Middle frontal gyrus (tissue), 1 donor: Measurements from ENCODE around the gene SMARCC1.

Experiments used
- DNase-seq: peaks from one replicate; pipeline ENCODE4 v3.0.0-alpha.2; 2015; ENCODE audit warnings: low spot score; ENCODE audit errors: extremely low spot score

The SMARCC1 gene

DNA sequence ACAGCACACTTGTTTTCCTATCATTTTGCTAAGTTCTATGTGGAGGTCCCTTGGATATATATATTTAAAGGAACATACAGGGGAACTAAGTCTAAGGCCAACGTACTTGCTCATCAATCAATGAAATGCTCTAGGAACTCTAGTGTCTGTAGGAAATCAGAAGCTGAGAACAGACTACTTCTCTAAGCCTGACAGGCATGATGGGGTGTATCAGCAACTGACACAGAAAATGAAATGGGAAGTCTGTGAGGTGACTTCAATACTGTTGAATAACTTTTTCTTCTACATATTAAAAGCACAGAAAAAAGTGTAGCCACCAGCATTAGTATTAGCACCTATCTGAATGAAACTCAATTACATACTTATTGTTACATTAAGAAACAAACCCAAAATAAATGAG is 146.2 kb downstream of the SMARCC1 start:
- no peak for DNase-seq

DNA sequence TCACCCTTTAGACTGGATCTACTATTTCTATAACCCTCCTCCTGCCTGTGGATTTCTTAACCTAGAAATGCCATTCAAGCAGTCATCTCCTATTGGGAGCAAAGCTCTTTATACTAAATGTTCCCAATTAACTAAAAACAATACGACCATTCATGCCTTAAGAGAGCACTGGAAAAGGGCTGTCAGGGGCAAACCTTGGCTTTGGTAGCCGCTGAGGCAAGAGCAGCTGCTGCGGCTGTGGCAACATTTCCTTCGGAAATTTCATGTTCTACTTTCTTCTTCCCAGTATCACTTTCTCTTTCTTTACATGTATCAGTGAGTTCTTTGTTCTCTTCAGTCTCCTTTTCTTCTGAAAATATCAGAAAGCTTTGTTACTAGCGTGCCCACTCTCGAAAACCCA is 146.7 kb downstream of the SMARCC1 start:
- DNase-seq = peak; percentile 31

DNA sequence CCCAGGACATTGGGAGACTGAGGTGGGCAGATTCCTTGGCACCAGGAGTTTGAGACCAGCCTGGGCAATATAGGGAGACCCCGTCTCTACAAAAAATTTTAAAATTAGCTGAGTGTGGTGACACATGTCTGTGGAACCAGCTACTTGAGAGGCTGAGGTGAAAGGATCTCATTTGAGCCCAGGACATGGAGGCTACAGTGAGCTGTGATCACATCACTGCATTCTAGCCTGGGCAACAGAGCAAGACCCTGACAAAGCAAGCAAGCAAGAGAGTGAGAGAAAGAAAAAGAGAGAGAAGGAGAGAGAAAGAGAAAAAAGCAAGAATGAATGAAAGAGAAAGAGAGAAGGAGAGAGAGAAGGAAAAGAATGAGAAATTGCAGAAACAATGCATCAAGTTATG is 150.9 kb downstream of the SMARCC1 start:
- DNase-seq = no peak

DNA sequence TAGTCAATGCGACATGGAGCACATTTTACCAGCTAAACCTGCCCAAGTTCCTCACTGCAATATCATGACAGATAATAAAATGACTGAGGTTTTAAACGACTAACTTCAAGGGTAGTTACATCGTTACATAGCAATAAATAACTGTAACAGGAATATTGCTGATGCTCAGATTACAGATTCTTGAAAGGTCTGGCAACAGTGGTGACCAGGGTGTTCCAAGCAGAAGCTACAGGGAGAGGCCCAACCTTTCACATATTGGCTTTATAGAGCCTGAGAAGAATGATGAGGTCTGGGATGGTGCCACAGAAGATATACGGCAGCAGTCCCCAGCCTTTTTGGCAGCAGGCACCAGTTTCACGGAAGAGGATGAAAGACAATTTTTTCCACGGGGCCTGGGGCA is 151.9 kb downstream of the SMARCC1 start:
- no peak for DNase-seq

DNA sequence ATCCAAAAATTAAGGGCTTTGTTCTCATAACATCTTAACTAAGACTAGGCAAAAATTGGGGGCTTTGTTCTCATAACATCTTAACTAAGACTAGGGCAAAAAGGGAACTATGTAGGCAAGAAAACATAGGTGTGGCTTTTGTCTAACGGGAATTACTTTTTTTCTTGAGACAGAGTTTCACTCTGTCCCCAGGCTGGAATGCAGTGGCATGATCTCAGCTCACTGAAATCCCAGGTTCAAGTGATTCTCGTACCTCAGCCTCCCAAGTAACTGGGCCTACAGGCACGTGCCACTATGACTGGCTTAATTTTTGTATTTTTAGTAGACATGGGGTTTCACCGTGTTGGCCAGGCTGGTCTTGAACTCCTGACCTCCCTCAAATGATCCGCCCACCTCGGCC is 153.3 kb downstream of the SMARCC1 start:
- DNase-seq = no peak

DNA sequence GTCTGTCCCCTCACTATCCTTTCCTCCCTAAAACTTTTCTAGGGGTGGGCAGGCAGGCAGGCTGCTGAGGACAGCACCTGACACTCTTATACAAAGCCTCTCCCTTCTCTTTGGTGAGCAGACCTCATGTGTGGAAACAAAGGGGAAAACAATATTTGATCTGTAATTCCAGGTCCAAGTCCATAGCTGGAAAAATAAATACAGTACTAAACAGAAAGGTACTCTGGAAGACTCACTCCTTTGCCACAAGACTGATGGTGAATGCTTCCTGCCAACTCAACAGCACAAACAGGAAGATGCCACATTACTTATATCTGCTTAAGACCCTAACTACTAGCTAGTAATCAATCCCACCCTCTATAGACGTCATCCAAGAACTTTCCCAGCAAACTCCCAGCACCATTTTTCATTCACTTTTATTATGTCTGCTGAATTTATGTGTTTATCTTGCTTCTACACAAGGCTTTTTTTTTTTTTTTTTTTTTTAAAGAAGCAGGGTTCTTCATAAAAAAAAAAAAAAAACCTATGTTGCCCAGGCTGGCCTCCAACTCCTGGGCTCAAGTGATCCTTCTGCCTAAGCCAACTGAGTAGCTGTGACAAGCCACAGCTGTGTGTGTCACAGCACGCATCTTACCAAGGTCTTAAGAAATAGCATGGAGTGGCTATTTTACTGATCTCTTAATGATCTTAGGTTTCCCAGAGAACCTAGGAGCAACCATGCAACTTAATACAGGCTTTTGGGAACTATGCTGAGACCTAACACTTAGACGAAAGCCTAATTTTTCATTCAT is 158.8 kb downstream of the SMARCC1 start:
- no peak for DNase-seq

DNA sequence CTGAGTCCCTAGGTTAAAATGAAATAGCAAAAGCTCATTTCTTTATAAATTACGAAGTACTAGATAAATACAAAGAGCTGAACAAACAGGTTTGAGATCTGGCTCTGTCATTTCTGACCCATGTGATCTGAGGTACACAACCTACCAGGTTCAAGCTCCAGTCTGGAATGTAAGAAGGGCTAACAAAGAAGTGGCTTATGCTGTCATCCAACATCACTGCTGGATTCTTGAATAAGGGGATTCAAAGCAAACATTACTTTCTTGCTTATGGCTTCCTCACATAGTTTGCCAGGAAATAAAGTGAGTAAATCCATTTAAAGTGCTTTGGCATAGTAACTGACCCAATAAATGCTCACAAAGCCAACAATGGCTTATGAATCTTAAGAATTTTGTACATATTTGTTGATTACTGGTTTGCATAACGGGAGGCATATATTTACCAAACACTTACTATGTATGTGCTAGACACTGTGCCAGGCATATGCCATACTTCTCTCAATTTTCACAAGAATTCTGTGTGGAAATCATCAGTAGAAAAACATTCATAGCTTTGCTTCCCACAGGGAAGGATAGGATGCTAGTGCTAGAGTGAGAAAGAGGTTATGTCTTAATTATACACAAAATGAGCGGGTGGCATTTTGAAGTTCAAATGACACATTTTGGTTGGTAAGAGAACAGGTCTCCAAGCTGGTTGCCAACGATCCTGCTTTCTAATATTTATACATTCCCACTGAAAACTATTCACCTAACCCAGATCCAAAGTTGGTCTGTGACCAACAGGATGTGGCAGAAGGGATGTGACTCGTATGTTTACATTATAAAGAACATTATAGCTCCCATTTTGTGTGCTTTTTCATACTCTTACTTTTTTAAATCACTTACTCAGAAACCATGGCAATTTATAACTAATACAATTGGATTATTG is 164.3 kb downstream of the SMARCC1 start:
- no peak for DNase-seq

DNA sequence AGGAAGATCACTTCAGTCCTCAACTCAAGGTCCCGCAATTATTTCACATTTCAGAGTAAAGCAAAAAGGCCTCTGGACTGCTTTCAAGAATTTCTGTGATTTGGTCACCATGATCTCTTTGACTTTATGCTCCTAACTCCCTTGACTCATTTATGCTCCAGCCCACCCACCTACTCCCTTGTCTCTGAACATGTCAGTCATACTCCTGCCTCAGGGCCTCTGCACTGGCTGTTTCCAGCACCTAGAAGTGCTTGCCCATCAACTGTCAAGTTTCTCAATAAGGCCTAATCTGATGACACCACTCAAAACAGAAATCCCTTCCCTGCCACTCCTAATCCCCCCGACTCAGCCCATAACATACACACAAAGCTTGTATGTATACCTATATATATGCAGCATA is 166.9 kb downstream of the SMARCC1 start:
- DNase-seq = no peak

DNA sequence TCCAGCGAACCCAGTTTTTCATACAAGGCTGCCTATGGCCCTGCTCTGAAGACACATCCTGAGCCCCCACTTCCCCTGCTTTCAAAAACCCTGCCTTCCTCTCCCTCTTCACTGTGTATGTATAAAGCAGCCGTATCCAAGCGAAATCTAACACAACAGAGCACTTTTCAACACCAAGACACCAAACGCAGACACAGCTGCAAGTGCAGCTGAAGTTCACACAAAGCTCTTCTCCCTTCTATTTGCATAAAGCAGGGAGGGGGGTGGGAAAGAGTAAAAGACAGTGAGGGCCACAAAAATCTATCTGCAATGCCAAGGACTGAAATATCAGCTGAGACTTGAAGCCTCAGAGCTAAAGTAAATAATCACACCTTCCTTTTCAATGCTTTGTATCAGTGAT is 168.0 kb downstream of the SMARCC1 start:
- DNase-seq = no peak

DNA sequence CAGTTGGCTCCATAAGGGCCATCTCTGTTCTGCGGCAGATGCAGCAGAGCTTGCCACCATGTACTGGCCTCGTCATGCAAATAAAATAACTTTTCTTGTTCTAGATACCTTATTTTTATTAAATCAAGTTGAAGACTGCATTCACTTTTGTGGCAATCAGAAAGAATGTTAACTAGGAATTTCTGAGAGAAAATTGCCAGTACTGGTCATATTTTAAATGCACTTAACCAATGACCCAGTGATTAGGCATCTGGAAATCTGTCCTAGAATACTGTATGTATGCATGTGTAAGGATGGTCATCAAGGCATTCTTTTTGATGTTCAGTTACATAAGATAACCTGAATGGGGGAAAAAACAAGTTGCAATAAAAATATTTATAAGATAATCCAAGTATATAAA is 168.8 kb downstream of the SMARCC1 start:
- DNase-seq = no peak

DNA sequence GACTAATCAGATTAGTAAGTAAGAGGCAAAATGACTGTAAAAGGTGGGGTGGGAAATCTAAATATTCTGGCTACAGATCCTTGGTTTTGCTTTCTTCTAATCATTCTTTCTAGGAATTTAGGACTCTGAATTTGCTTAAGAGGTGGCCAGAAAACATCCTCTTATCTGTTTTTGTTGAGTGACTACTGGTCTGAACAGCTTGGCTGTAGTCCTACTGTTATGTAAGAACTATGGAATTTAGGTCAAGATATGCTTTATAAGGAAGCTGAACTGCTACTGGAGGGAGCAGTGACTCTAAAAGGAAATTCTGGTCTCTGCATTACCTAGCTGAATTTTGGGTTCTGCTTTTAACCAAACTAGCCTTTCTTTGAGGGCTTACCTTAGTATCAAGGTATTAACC is 169.5 kb downstream of the SMARCC1 start:
- peak; percentile 28 for DNase-seq

DNA sequence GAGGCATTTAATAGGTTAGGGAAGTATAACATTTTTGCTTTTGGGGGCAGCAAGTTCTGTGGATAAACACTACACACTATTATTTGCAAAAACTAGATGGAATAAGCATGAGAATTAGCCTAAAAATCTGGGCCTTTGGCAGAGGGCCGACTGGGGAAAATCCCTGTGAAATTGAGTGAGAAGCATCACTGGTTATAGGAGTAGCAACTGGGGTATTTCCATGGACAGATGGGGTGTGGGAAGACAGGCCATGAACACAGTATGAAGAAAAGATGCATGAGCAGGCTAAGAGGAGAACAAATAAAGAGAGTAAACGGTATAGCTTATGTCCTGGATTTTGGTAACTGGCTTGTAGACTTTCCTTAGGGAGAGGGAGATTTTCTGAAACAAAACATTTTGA is 170.1 kb downstream of the SMARCC1 start:
- DNase-seq = no peak

DNA sequence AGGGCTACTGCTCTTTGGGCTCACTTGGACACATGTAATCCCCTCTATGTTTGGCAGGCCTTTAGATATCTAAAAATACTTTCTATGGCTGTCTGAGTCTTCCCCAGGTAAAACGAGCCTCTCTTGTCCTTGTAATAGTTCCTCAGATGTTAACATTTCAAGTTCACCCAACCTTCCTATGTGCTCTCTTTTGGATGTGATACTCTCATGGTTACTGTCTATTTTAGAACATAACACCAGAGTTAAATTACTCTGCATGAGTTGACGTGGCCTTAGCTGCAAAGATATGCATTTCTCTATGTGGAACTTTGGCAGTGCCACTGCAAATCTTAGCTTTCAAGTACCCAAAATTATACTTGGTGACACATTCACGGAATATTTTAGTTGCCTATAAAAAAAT is 171.1 kb downstream of the SMARCC1 start:
- no peak for DNase-seq

DNA sequence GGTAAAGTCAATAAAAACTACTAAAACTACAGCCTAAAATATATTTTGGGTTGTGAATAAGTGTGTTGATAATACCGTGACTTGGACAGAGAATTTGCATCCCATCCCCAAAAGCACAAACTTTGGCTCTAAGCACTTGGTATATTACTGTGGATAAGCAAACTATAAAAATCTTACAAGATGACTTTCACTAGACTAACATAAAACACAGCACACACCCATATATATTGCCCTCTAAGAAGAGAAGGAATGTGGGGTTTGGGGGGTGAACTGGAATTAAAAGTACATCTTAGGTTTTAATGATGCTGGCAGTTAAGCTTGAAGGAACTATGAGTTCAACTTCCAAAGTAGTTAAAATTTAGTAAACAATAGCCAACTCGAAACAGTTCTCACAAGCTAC is 174.4 kb downstream of the SMARCC1 start:
- DNase-seq = no peak

DNA sequence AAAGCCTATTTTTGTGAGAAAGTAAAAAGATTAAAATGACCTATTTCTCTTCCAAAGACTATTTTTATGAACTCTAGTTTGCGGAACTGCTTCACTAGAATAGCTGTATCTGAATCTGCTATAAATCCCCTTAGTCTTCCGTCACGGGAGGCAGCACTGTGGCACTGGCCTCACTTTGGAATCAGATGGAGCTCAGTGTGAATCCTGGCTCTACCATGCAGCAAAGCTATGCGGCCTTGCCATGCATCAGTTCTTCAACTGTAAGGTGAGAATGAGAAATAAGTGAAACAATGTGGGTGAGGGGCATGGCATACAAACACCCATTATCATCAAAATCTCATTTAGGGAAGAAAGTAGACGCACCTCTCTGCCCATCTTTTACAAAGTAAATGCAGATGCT is 175.5 kb downstream of the SMARCC1 start:
- no peak for DNase-seq

DNA sequence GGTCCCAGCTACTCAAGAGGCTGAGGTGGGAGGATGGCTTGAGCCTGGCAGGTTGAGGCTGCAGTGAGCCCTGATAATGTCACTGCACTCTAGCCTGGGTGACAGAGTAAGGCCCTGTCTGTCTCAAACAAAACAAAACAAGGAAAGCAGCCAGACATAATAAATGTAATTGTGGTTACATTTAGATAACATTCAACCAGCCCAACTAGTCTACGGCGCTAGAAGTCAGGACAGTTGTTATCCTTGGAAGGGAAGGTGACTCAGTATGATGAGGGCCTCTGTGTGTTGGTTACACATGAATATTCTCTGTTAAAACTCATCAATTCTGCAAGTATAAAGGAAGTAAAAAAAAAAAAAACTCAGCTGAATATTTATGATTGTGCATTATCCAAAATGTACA is 176.0 kb downstream of the SMARCC1 start:
- no peak for DNase-seq

DNA sequence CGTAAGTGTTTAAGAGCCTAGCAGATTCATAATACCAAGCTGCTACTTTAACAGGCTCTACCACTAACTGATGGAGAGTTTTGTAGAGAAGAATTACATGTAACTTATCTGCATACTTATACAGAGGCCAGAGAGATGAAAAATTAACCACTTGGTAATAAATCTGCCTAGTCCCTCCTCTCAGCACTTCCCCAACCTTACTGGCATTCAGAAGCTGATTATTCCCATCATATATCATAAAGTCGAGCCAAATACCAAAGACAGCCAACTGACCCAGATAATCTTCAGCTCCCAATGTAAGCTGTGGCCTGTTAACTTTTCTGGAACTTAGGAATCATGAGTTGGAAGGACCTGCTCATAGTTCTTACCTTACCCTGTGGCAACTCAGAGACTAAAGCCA is 177.5 kb downstream of the SMARCC1 start:
- no peak for DNase-seq

DNA sequence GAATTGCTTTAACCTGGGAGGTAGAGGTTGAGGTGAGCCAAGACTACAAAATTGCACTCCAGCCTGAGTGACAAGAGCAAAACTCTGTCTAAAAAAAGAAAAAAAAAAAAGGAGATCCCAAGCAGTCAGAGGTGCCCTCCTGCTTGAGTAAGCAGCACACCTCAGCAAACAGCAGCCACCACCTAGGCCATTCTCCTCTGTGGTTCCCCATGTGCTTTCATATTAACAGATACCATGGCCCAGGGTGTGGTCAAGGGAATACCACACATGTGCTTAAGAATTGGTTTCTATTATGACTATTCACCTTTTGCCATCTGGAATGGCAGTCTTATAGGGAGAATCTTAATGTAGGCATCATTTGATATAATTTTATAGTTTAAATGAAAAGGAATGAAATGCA is 178.4 kb downstream of the SMARCC1 start:
- DNase-seq = no peak

DNA sequence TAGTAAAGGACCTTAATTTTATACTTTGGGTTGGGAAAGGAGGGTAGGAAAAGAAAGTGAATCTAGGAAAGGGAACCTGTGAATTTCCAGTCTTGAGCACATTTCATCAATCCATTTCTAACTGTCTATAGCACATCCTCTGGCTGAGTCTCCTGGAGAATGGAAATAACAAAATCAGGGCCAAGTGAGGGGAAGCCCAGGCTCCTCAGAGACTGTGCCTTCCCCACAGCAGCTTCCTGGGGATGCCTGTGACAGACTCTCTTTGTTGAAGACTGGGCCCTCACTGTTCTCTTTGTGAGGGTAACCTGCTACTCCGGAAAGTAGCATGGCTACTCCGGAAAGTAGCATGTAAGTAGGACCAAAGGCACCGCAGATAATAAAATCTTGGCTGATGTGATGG is 180.4 kb downstream of the SMARCC1 start:
- no peak for DNase-seq

DNA sequence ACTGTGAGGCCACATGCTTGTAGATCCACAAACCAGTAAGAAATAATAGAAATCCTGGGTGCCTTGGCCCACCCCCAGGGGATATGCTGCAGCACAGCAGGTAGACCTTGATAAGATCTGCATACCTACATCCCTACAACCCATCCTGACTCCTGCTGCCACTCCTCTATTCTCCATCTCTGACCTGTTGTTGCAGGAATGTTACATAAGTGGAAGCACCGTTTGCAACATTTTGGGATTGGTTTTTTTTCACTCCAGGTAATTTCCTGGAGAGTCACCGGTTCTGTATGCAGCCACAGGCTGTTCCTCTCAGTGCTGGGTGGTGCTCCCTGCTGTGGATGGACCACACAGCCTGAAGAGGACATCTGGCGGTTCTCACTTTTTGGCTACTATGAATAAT is 186.9 kb downstream of the SMARCC1 start:
- DNase-seq = no peak

DNA sequence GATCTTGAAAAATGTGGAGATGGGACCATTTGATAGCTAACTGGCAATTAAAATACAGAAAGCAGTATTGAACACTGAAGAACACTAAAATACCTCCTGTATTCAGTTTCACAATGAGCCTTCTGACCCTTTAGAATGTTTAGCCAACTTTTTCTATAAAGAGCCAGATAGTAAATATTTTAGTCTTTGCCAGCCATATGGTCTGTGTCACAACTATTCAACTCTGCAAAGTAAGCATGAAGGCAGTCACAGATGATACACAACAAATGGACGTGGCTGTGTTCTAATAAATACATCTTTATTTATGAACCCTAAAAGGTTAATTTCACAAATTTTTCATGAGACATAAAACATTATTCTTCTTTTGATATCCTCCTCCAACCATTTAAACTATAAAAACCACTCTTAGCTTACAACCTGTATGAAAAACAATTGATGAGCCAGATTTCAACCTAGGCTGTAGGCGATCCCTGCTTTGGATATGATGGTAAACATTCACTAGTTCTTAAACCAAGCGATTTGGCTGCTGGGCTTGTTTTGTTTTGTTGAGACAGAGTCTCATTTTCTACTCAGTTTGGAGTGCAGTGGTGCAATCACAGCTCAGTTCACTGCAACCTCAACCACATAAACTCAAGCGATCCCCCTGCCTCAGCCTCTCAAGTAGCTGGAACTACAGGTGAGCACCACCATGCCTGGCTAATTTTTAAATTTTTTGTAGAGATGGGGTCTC is 189.5 kb downstream of the SMARCC1 start:
- DNase-seq = no peak

DNA sequence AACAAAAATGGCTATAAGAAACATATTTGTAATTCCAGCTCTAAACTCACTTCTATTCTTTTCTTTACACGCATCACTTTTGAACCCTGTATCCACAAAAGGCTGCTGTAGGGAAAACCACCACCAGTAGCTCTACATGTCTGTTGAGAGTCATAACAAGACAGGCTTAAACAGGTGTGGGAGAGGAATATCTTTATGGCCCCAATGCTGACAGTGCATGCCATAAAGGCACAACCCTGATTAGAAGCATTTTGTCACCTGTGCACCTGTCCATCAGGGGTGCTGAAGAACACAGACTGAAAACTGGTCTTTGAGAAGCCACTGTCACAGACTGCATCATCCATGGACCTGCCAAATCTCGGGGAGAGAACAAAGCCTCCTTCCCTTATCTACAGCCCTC is 191.5 kb downstream of the SMARCC1 start:
- DNase-seq = no peak
